ENCODE measurements around the gene DHX8.
"Not testable (repeated sequence)": the region's sequence is repeated elsewhere in the genome, so short reads cannot be mapped to it uniquely, and the experiment has no call there.

DHX8 gene

DNA sequence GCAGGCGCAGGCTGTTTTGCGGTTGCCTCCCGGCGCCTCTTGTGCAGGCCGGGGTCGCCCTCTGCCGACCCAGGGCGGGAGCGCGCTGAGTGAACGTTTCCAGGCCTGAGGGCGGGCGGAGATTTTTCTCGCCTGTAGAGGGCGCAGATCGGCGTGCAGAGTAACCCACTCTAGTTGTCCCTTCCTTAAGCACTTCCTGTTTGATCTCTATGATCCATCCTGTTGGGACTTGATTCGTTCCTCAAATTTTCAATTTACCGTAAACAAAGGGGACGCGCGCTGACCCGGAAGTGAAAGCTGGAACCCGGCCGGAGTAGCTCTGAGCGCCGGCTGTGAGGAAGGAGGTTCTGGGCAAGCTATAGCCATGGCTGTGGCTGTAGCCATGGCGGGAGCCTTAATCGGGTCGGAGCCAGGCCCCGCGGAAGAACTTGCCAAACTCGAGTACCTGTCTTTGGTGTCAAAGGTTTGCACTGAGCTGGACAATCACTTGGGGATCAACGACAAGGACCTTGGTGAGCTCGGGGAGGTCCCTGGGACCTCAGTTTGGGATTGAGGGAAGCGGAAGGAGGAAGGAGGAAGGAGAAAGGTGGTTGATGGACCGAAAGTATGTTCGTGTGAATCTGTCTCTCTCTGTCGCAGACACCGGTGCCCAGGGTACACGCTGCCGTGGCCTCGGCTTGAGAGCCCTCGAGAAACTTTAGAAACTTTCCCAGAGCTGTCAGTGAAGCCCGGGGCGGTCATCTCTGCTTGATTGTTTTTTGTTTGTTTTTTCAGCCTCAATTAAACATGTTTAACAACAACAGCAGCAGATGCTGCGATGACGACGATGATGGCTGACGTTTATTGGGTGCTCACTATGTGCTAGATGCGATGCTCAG, at the start of gene DHX8:
DHX8 (plus strand) TSS at position 302 of the 878 bp plus-strand sequence; CDS start at position 365, 63 bp downstream.
- peak; percentile 97 for DNase-seq (ENCODE audit: low read depth, low spot score)
- peak within 1 kb of the TSS; percentile 79 for H3K27ac ChIP-seq

DNA sequence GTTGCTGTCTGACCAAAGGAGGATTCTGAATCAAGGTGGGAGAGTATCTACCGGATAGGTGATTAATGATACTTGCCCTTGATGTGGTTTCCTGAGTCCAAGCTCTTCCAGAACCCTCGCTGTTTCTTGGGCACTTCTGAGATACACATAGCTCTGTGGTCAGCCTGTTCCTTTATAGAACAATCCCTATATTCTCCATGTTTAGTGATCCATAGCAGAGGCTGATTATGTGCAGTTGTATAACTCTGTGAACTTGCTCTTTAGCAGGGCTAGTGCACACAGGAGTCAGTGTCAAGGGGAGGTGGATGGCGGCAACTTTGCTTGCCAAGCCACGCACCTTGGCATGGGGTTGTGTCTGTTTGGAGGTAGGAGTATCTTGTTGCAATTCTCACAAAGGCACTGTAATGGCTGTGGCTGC, 48.9 kb upstream of the DHX8 start:
- no peak for DNase-seq (ENCODE audit: low read depth, low spot score)
- H3K27ac ChIP-seq = no peak overlapping the region

DNA sequence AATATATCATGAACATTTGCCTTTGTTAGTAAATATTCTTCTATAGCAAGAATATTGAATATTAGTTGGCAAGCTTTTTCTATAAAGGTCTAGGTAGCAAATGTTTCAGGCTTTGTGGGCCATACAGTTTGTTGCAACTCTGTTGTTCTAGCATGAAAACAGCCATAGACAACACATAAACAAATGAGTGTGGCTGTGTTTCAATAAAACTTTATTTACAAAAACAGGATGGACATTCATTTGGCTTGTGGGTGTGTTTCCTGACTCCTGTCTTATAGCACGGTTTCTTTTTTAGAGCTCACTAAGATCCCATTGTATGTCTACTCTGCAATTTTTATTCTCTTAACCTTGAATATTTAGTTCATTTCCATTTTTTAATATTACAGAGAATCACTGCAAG, 46.0 kb upstream of the DHX8 start:
- no peak overlapping the region for H3K27ac ChIP-seq
- no peak for DNase-seq (ENCODE audit: low read depth, low spot score)

DNA sequence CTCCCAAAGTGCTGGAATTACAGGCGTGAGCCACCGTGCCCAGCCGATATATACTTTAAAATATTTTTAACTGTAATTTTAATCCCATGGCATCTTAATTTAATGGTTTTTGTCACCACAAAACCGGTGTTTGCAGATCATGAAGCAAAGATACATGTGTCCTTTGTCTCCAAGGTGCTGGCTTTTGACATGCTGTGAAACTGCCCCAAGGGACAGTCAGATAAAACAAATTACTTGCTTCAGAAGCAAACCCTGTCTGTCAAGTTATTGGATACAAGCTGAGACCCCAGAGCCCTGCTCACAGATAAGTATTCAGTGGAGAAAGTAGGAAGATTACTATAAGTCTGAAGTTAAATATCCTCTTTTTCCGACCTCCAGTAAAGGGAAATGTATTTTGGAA, 45.1 kb upstream of the DHX8 start:
- DNase-seq (ENCODE audit: low read depth, low spot score) = no peak
- no peak overlapping the region for H3K27ac ChIP-seq

DNA sequence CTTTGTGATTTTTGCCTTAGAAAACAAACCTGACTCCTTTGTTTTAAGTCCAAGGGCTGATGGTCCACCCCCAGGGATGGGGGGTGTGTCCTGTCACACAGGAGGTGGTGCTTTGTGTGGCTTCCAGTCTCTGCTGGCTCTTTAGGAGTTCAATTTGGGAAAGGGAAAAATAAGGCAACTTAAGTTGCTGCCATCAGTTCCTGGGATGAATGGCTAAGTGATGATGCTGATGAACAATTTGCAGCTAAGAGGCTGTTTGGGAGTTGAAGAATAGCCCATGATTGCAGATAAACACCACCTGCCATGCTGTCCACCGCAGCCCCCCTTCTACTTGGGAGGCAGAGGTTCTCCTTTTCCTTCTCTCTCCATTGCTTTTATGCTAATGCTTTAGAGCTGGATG, 44.7 kb upstream of the DHX8 start:
- no peak for DNase-seq (ENCODE audit: low read depth, low spot score)

DNA sequence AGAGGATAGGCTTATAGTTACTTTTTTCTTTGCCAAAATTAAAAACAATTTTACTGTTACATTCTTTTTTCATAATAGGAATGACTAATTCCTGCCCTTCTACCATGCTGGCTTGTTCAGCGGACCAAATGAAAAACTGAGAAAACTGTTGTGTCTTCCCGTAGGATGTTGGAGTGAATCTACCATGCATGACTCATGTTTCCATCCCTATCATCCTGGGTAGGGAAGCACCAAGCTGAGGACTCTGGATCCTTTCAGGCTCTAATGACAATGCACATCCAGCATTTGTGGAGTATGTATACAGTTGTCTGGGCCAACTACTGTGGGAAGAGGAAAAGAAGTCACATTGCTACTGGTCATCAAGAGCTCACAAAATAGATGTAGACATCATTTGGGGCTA, 41.1 kb upstream of the DHX8 start:
- H3K27ac ChIP-seq = peak overlapping the region; percentile 96
- no peak for DNase-seq (ENCODE audit: low read depth, low spot score)

More for the DNA sequence above, 44.7 kb upstream of the DHX8 start:
- H3K27ac ChIP-seq = no peak overlapping the region

DNA sequence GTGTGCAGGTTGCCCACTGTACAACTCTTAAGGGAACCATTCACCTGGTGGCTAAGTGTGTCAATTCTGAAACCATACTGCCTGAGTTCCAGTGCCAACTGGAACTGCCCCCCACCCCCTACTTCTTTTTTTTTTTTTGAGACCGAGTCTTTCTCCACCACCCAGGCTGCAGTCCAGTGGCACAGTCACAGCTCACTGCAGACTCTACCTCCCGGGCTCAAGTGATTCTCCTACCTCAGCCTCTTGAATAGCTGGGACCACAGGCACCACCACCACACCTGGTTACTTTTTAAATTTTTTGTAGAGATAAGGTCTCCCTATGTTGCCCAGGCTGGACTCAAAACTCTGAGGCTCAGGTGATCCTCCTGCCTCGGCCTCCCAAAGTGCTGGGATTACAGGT, 40.4 kb upstream of the DHX8 start:
- no peak for DNase-seq (ENCODE audit: low read depth, low spot score)

DNA sequence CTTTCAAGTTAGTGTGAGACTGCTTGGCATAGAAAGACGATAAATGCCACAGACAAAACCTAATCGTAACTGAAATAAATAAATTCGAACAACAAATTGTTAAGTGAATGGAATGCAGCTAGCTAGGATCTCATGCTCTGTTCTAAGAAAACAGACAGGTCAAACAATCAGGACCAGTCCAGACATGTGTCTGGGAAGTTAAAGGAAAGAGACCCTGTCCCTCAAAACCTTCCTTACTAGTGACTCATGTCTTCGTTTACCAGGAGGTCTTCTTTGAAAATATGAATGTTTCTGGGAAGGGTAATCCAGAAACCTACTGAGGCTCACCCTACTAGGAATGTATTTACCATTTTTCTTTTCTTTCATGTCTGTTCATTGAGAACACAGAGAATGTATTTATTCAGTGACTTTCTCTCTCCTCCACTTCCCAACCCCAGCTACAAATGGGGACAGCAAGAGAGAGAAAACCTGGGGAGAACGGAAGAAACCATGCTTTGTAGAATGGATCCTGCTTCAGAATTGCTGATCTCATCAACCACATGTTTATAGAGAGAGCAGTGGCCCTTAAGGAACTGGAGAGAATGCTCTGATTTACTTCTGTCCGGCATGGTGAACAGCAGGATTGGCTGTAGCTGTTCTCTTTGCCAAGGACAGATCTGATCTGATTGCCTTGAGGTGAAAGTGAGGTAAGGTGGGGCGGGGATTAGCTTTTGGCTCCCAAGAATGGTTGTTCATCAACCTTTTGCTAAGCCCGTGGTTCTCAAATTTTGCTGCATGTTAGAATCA, 39.4 kb upstream of the DHX8 start:
- peak overlapping the region; percentile 96 for H3K27ac ChIP-seq

More for the DNA sequence above, 40.4 kb upstream of the DHX8 start:
- H3K27ac ChIP-seq = peak overlapping the region; percentile 96

DNA sequence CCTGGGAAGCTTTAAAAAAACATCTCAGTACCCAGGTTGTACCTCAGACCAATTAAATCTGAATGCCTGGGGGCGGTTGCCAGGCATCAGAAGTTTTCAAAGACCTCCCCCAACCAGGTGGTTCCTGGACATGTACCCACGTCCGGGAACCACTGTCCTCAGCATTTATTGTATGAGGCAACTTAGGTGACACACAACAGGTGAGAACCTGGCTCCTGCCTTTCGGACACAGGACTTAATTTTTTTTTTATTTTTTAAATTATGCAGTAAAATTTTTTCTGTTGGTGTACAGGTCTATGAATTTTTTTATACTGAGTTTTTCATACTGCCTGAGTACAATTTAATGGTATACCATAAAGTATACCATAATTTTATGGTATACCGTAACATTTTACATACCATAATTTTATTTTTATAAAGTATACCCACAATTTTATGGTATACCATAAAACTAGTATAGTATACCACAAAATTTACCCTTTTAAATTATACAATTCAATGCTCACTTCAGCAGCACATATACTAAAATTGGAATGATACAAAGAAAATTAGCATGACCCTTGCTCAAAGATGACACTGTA, 38.7 kb upstream of the DHX8 start:
- H3K27ac ChIP-seq = peak overlapping the region; percentile 96
- no peak for DNase-seq (ENCODE audit: low read depth, low spot score)

More for the DNA sequence above, 39.4 kb upstream of the DHX8 start:
- DNase-seq (ENCODE audit: low read depth, low spot score) = no peak

DNA sequence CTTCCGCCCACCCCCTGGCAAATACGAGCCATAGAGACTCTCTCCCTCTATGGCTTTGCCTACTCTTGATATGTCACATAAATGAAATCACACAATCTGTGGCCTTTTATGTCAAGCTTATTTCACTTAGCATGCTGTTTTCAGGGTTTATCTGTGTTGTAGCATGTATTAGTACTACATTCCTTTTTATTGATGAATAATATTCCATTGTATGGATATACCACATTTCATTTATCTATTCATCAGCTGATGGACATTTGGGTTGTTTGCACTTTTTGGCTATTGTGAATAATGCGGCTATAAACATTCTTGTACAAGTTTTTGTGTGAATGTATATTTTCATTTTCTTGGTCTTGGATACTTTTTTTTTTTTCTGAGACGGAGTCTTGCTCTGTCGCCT, 37.0 kb upstream of the DHX8 start:
- DNase-seq (ENCODE audit: low read depth, low spot score) = no peak
- H3K27ac ChIP-seq = no peak overlapping the region

DNA sequence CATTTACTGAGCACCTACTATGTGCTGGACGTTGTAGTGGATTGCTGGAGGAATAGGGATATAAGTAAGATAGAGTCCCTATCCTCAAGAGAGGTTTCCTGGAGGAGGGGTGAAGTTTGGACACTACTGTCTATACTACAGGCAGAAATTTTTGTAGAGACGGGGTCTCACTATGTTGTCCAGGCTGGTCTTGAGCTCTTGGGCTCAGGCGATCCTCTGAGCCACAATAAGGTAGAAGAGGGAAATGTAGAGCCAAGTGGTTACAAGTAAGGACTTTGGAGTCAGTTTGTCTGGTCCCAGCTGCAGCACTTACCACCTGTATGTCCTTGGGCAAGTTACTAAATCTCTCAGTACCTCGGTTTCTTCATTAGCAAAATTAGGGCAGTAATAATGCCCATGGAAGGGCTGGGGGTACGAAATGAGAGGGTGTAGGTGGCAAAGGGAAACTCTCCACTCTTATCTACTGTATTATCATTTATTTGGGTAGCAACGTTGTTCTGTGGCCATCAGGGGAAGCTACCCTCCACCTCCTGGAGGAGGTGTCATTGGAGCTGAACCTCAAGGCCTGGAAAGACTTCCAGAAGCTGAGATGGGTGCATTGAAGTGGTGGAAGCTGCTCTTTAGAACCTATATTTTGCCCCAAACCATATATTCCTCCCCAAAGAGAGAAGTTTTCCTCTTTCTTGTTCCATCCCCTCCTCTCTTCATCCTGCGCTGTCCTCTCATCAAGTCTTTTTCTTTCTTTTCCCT, 34.9 kb upstream of the DHX8 start:
- H3K27ac ChIP-seq = peak overlapping the region; percentile 25
- no peak for DNase-seq (ENCODE audit: low read depth, low spot score)

DNA sequence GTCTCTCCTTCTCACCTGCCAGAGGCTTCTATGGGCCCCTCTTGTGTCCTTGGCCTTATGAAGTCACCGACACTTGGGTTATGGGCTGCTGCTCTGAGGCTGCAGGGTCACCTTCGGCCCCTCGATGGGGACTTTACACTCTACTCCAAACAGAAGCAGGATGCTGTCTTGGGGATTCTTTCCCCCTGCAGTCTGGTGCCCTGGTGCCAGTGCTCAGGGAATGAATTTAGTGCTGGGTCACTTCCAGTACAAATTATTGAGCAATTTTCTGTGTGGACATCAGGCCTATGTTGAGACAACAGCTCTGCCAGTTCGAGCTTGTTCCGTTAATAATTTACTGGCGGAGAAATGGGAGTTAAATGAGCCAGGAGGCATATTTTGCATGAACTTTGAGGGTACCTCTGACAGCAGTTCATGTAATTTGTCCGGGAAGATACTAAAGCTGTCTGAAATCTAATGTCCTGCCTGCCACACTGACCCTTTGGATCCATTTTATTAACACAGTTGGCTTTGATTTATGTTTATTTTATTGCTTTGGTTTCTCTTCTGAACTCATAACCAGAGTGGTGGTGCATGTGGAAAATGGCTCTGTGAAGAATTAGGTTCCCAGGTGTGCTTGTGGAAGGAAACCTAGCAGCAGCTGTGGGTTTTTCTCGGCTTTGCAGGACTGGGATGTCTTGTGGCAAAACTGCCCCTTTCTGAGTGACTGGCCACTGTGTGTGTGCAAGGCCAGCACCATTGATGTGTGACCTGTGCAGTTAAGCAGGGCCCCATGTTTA, 34.1 kb upstream of the DHX8 start:
- H3K27ac ChIP-seq = peak overlapping the region; percentile 25
- no peak for DNase-seq (ENCODE audit: low read depth, low spot score)

DNA sequence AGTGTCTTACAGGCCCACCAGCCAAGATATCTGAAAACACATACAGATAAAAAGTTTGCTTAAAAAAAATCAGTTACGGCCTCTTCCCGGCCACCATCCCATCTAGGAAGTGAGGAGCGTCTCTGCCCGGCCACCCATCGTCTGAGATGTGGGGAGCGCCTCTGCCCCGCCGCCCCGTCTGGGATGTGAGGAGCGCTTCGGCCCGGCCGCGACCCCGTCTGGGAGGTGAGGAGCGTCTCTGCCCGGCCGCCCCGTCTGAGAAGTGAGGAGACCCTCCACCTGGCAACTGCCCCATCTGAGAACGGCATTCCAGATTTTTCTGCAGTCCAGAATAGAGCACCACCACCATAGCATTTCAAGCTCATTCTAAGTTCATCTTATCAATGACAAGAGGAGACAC, 33.0 kb upstream of the DHX8 start:
- H3K27ac ChIP-seq; DNase-seq (ENCODE audit: low read depth, low spot score): not testable (repeated sequence)

DNA sequence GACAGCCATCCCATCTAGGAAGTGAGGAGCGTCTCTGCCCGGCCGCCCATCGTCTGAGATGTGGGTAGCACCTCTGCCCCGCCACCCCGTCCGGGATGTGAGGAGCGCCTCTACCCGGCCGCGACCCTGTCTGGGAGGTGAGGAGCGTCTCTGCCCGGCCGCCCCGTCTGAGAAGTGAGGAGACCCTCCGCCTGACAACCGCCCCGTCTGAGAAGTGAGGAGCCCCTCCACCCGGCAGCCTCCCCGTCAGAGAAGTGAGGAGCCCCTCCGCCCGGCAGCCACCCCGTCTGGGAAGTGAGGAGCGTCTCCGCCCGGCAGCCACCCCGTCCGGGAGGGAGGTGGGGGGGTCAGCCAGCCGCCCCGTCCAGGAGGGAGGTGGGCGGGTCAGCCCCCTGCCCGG, 32.0 kb upstream of the DHX8 start:
- not testable (repeated sequence) for DNase-seq (ENCODE audit: low read depth, low spot score); H3K27ac ChIP-seq

DNA sequence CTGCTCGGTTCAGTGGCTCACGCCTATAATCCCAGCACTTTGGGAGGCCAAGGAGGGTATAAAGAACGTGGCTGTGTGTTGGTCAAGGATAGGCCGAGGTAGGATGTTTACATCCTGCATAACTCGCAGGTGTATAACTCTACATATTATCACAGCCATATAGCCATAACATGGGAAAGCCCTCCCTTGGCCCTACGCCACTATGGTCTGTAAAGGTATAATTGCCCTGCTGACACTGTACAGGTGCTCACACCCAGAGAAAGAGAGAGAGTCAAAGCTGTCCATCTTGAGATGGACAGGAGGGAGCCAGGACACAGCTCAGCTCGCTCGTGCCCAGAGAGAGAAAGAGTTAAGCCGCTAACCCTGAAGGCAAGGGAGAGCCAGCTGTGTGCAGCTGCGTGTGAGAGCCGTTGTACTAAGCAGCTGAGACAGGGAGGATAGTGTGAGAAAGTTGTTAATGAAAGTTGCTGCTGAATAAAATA, 30.4 kb upstream of the DHX8 start:
- H3K27ac ChIP-seq = no peak overlapping the region
- no peak for DNase-seq (ENCODE audit: low read depth, low spot score)

DNA sequence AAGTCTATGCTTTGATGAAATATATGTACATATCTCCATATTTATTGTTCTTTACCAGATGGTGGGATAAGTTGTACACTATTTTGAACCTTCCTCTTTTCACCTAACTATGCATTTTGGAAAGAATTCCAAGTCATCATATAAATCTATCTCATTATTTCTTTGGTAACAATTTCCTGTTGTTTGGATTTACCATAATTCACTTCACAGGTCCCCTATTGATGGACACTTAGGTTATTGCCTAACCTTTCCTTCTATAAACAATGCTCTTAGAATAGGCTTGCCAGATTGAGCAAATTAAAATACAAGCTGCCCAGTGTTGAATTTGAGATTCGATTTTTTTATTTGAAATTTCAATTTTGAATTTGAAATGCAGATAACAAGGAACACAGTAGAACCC, 28.9 kb upstream of the DHX8 start:
- no peak for DNase-seq (ENCODE audit: low read depth, low spot score)
- no peak overlapping the region for H3K27ac ChIP-seq

DNA sequence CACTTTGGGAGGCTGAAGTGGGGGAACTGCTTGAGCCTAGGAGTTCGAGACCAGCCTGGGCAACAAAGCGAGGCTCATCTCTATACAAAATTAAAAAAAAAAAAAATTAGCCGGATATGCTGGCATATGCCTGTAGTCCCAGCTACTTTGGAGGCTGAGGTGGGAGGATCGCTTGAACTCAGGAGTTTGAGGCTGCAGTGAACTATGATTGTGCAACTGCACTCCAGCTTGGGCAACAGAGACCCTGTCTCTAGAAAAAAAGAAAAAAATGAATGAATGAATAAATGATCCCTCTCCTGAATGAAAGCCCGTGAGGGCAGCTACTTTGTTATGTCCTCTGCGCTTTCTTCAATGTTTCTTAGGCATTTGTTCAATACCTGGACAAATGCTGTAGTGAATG, 27.7 kb upstream of the DHX8 start:
- no peak for DNase-seq (ENCODE audit: low read depth, low spot score)
- H3K27ac ChIP-seq = no peak overlapping the region

DNA sequence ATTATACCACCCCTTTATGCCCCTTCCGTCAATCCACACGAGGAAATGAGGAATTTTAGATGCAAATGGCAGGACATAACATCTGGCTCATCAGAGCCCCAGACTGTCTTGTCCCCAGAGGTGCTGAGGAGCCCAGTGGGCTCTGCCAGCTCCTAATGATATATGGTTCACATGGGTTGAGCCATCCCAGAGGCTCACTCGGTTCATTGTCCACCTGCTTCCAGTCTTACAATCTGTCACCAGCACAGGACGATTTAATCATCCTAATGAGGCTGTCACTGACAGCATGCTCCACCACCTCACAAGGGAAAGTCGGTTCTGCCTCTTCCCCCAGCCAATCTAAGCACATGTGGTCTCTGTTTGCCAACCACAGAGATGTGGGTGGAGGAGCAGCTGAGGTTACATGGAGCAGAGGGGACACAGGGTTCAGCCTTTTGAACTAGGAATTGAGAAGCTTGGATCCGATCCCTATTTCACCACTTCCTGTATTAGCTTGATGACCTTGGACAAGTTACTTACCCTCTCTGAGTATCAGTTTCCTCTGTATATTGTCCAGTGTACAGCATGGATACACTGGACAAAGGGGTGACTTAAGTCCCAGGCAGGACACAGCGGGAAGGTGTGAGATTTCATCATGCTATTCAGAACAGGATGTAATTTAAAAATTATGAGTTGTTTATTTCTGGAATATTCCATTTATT, 27.0 kb upstream of the DHX8 start:
- DNase-seq (ENCODE audit: low read depth, low spot score) = no peak
- H3K27ac ChIP-seq = peak overlapping the region; percentile 83

DNA sequence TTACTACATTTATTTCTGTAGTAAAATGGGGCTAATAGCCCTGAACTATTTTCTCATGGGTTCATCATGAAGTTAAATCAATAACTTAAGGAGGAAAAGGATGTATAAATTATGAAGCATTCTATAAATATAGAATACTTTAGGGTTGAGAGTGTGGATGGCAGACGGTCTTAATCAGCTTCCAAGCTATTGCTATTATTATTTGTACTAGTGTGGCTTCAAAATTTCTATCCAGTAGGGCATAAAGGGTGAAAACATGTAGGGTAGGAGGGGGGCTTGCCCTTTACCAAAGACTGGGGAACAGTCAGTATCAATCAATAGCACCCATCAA, 26.4 kb upstream of the DHX8 start:
- no peak for DNase-seq (ENCODE audit: low read depth, low spot score)
- H3K27ac ChIP-seq = peak overlapping the region; percentile 83
